Measurements from ENCODE around the gene SIRPG.
"Not testable (repeated sequence)": the region's sequence is repeated elsewhere in the genome, so short reads cannot be mapped to it uniquely, and the experiment has no call there.

The SIRPG gene

GRCh38 chr20:1671891-1672669 lies 14.5 kb upstream of the SIRPG start:
- no peak for DNase-seq (ENCODE audit: low read depth)

- no peak for DNase-seq (ENCODE audit: low read depth)
These were observed 11.7 kb upstream of the SIRPG start for GRCh38 chr20:1669304-1669703.

- DNase-seq (ENCODE audit: low read depth), result no peak
These were observed 10.0 kb upstream of the SIRPG start for GRCh38 chr20:1667502-1668085.

- DNase-seq (ENCODE audit: low read depth), result no peak
These were observed 9.2 kb upstream of the SIRPG start for GRCh38 chr20:1666802-1667201.

GRCh38 chr20:1665345-1665744 lies 7.8 kb upstream of the SIRPG start:
- DNase-seq (ENCODE audit: low read depth), result no peak

DNA sequence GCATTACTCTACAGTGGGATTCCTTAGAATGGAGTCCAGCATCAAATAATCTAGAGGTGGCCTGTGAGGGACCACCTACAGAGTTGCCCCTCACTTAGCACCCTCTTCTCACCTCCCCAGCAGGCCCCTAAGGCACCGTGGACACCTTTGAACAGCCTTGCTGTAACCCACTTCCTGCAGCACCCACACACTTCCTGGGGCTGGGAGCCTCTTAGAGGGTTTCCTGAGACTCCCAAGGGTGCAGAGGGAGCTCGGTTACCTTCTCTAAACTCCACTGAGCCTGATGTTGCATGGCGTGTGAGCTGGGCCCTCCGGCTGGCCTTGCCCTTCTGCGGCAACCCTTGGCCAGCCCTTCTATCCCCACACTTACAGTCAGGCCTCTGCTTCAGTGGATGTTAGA lies 7.3 kb upstream of the SIRPG start:
- peak; percentile 40 for DNase-seq (ENCODE audit: low read depth)

- DNase-seq (ENCODE audit: low read depth), result no peak
These were observed 6.3 kb upstream of the SIRPG start for GRCh38 chr20:1663917-1664316.

DNA sequence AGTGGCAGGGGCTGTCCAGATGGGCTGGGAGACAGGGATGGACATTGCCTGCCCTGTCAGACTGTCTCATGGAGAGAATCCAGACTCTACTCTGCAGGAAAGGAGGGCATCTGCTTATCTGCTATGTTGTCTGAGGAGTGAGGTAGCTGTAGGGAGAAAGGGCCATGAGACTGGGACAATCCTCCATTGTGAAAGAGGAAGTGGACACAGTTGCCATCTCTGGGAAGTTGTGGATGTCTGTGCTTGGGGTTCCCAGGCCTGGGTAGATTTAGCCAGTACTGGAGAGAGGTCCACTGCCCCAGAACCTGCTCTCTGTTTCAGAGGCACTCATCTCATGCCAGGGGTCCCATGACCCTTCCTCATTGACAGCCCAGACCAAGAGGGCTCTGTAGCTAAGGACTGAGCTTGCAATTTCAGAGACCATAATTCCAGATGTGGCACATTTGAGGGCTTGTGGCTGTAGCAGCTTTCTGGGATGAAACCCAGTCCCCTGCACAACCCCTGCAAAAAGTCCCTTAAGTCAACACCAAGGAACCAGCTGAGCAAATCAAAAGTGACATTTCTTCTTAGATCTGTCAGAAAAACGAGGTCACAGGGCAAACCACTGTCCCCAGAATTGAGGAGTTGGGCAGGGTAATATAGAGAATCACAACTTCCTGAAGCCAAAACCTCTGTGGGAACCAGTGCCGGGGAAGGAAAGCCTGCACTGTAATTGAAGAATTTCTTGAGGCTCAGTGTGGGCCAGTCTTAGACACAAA lies 4.1 kb upstream of the SIRPG start:
- no peak for DNase-seq (ENCODE audit: low read depth)

GRCh38 chr20:1660246-1660645 lies 2.7 kb upstream of the SIRPG start:
- no peak for DNase-seq (ENCODE audit: low read depth)

- no peak for DNase-seq (ENCODE audit: low read depth)
These were observed 735 bp downstream of the SIRPG start for GRCh38 chr20:1656844-1657243.

DNA sequence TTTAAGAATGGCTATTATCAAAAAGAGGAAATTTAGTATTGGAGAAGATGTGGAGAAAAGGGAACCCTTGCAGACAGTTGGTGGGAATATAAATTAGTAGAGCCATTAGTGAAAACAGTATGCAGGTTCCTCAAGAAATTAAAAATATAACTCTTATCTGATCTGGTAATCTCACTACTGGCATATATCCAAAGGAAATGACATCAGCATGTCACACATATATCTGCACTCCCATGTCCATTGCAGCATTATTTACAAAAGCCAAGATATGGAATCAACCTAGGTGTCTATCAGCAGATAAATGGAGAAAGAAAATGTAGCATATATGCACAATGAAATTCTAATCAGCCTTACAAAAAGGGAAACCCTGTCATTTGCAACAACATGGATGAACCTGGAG lies 2.6 kb downstream of the SIRPG start:
- no peak for DNase-seq (ENCODE audit: low read depth)

DNA sequence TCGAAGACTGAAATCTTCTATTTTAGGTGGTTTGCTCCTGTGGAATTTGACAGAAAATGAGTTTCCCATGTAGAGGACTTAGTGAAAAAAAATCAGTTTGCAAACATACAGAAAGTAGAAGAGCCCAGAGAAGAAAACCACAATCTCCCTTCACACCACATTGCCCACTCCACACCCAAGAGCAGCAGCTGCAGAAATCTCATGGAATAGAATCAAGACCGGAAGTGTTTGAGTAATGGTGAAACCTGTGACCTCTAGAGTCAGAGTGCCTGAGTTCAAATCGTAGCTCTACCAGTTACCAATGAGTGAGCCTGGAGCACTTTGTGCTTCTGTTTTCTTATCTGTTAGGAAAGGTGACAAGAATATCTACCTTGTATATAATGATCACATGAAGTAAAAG lies 4.6 kb downstream of the SIRPG start:
- no peak for DNase-seq (ENCODE audit: low read depth)

DNA sequence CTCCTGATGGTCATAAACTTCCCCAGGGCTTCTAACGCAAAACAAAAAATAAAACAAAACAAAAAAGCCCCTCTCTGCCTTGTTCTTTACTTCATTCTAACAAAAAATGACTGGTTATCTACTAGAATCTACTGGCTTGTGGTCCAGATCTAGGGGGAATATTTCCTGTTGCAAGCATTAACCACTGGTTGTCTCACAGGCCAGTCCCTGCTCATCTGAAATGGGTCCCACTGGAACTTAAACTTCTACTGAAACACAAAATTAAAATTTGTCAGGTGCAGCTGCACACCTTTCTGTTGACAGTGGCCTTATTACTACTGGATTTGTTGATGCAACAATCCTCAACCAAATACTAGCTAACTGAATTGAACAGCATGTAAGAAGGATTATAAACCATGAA lies 5.5 kb downstream of the SIRPG start:
- no peak for DNase-seq (ENCODE audit: low read depth)

- DNase-seq (ENCODE audit: low read depth), result no peak
These were observed 6.1 kb downstream of the SIRPG start for GRCh38 chr20:1651268-1652058.

- no peak for DNase-seq (ENCODE audit: low read depth)
These were observed 9.5 kb downstream of the SIRPG start for GRCh38 chr20:1648101-1648500.

- no peak for DNase-seq (ENCODE audit: low read depth)
These were observed 10.6 kb downstream of the SIRPG start for GRCh38 chr20:1646975-1647431.

DNA sequence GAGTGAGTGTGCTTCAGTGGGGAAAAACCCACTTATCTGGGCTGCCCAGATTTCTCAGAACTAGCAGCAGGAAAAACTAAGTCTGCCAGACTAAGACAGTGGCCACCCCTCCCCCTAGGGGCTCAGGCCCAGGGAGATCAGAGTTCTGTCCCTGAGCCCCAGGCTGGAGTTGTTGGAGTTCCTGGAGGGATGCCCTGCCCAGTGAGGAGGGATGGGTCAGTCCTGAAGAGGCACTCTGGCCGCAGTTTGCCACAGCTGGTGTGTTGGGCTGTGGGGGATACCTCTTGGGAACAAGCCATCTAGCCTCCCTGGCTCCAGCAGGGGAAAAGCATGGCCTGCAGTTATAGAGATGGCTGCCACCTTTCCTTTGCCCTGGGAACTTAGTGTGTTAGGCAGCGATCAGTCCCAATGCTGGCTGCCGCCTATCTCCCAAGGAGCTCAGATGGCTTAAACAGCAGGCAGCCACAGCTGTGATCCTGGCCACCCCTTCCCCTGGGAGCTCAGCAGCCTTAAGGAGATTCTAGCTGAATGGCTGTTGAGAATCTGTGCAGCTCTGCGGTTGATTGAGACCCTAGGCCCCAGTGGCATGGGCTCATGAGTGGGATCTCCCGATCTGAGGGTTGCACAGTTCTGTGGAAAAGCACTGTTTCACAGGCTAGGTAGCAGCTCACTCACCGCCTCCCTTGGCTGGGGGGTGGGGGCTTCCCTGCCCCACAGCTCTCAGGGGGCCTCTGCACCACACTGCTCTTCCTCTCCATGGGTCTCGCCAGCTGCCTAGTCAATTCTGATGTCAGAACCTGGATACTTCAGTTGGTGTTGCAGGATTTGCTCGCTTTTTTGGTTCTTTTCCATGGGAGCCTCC lies 13.2 kb downstream of the SIRPG start:
- DNase-seq (ENCODE audit: low read depth), result no peak

DNA sequence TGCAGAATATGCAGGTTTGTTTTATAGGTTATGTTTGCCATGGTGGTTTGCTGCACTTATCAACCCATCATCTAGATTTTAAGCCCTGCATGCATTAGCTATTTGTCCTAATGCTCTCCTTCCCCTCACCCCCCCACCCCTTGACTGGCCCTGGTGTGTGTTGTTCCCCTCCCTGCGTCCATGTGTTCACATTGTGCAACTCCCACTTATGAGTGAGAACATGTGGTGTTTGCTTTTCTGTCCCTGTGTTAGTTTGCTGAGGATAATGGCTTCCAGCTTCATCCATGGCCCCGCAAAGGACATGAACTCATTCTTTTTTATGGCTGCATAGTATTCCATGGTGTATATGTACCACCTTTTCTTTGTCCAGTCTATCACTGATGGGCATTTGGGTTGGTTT lies 18.9 kb downstream of the SIRPG start:
- not testable (repeated sequence) for DNase-seq (ENCODE audit: low read depth)

GRCh38 chr20:1637755-1638154 lies 19.8 kb downstream of the SIRPG start:
- no peak for DNase-seq (ENCODE audit: low read depth)

DNA sequence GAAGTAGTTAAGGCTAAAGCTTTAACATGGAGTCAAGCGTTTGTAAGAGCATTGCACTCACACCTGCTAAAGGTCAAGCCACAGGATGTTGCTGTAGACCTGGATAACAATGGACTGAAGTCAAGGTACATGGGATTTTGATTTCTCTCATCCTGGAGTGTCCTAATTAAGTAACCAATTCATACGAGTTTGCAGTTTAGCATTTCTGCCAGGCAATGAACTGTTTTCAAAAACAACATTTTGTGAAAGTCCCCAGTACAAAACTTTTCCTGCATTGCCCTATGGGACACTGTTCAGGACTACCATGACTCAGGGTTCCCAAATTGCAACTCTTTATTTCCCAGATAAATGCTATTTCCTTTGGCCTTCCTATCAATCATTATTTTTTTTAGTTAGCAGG lies 20.4 kb downstream of the SIRPG start:
- no peak for DNase-seq (ENCODE audit: low read depth)

DNA sequence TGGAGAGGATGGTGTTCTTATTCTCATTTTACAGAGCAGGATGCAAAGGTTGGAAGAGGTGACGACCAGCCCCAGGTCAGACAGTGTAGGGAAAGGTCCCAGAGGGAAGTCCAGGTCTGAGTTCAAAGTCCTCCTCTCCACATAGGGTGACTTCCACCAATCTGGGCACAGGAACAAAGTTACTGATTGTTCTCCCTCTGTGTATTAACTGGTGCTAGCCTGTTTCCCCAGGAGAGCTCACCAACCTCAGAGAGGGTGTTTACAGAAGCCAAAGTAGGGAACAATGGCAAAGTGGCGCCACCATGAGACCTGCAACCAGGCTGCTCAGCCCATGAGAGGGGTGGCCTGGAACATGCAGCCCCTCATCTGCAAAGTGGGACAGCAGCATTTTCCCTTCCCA lies 21.0 kb downstream of the SIRPG start:
- no peak for DNase-seq (ENCODE audit: low read depth)

Data from stimulated activated CD8-positive, alpha-beta memory T cell treated with anti-CD3 and anti-CD28 coated beads, Interleukin-12 subunit alpha, Interleukin-12 subunit beta, amount 100 ng/mL, for 4 hours (primary cell).